HepG2 (cell line): ENCODE results near the gene LMNTD1. TPM values are rescaled to one million over a fixed set of nuclear protein-coding genes. Genes with fewer than 3 reads are reported as not detected.
"Not testable (repeated sequence)": the region's sequence is repeated elsewhere in the genome, so short reads cannot be mapped to it uniquely, and the experiment has no call there.

Experiments used
- ATAC-seq: fragments of 200-7000 bp; cut with Tn5 transposase; 3 replicates; pipeline ENCODE4 v1.9.1; 2020; ENCODE audit warnings: mild to moderate bottlenecking, moderate library complexity
- BruUV-seq: library from RNA; stranded (reverse); fragments of 400-500 nt; replicated peaks from 2 replicates; lab custom pipeline; 2021; lab: Mats Ljungman, UMichigan
- CTCF ChIA-PET: fragments of 300-600 bp; formaldehyde crosslinking; extraction: SDS; loops from one replicate; lab custom pipeline; 2021; ENCODE audit warnings: low total read pairs, inconsistent platforms, low intra/inter-chr PET ratio; lab: Yijun Ruan, JAX
- POLR2A ChIA-PET: fragments of 350-600 bp; sonication (Branson Sonifier 250); formaldehyde crosslinking; loops from one replicate; lab custom pipeline; 2020; ENCODE audit warnings: antibody characterized with exemption, inconsistent platforms; lab: Yijun Ruan, JAX
- DNase-seq: peaks from one replicate; pipeline ENCODE4 v3.0.0-alpha.2; 2015; ENCODE audit warnings: low spot score
- FAIRE-seq: peaks from 3 replicates; lab custom pipeline; 2011; peaks lifted over from hg19 to GRCh38; lab: Jason Lieb, UNC
- H2AFZ ChIP-seq: one replicate; pipeline ENCODE4 v1.6.1; 2011; ENCODE audit warnings: low read length, inconsistent platforms
- H3K27ac ChIP-seq: fragments of 300-600 bp; 3 replicates; pipeline ENCODE4 v1.8.0; 2011; ENCODE audit warnings: mixed run types, mild to moderate bottlenecking, mixed read lengths, low read length, inconsistent platforms; ENCODE audit not compliant: insufficient read depth; ENCODE audit errors: extremely low read length
- H3K27me3 ChIP-seq, 2 experiments: fragments of 200-600 bp in 1 of 2; 2 replicates in 1 of 2; 3 replicates in 1 of 2; pipeline versions ENCODE4 v1.6.0 to v1.8.0; 2011; ENCODE audit warnings: low read length in 2 of 2, mild to moderate bottlenecking in 2 of 2, moderate library complexity in 2 of 2, inconsistent platforms in 1 of 2; ENCODE audit not compliant: insufficient read depth in 2 of 2, control insufficient read depth in 1 of 2
- H3K36me3 ChIP-seq, 2 experiments: fragments of 200-600 bp in 1 of 2; replicated peaks in 1 of 2; 2 replicates in 1 of 2; 3 replicates in 1 of 2; pipeline versions ENCODE4 v1.5.1 to v1.8.0; 2011; ENCODE audit warnings: low read length in 2 of 2, inconsistent platforms in 1 of 2; ENCODE audit not compliant: insufficient read depth in 2 of 2, control insufficient read depth in 1 of 2
- H3K4me1 ChIP-seq: 2 replicates; pipeline ENCODE4 v1.5.1; 2012; ENCODE audit warnings: low read length, inconsistent platforms; ENCODE audit not compliant: insufficient read depth
- H3K4me2 ChIP-seq: 2 replicates; pipeline ENCODE4 v1.6.0; 2011; ENCODE audit warnings: low read depth, low read length, inconsistent platforms
- H3K4me3 ChIP-seq, 3 experiments: fragments of 200-600 bp in 1 of 3; sonication (generic), shearing (Covaris generic) in 1 of 3; replicated peaks in 1 of 3; 2 replicates each; pipeline ENCODE4 v1.5.1; 2011 to 2016; ENCODE audit warnings: low read length in 3 of 3, inconsistent platforms in 2 of 3, low read depth in 2 of 3, mild to moderate bottlenecking in 2 of 3, control low read depth in 1 of 3, mixed read lengths in 1 of 3; ENCODE audit not compliant: insufficient read depth in 1 of 3
- H3K79me2 ChIP-seq: one replicate; pipeline ENCODE4 v1.6.1; 2011; ENCODE audit warnings: low read length, inconsistent platforms; ENCODE audit not compliant: insufficient read depth
- H3K9ac ChIP-seq: 2 replicates; pipeline ENCODE4 v1.6.0; 2011; ENCODE audit warnings: mild to moderate bottlenecking, low read depth, low read length, inconsistent platforms; ENCODE audit not compliant: insufficient read depth
- H3K9me3 ChIP-seq: 2 replicates; pipeline ENCODE4 v1.5.1; 2012; ENCODE audit warnings: mild to moderate bottlenecking, low read length
- H4K20me1 ChIP-seq: 2 replicates; pipeline ENCODE4 v1.6.0; 2011; ENCODE audit warnings: inconsistent platforms, mild to moderate bottlenecking, low read length, moderate library complexity; ENCODE audit not compliant: insufficient read depth
- ARHGAP35 ChIP-seq: sonication (generic); formaldehyde crosslinking; IDR thresholded peaks from 2 replicates; pipeline ENCODE4 v1.9.0; 2022; ENCODE audit warnings: mild to moderate bottlenecking, inconsistent platforms, moderate library complexity, missing genetic modification reagents, borderline replicate concordance
- ARNT ChIP-seq: fragments of 450-650 bp; IDR thresholded peaks from 2 replicates; pipeline ENCODE4 v1.6.1; 2017
- ZSCAN31 ChIP-seq: sonication (generic); formaldehyde crosslinking; IDR thresholded peaks from 2 replicates; pipeline ENCODE4 v1.5.0; 2020; ENCODE audit warnings: low read depth, mild to moderate bottlenecking, missing genetic modification reagents
- WGBS: methylation state at CpG from one replicate; pipeline ENCODE4 v1.1.6; 2017; ENCODE audit warnings: low lambda C conversion rate; 5-methylcytosine and 5-hydroxymethylcytosine counted together
- in situ Hi-C: cut with HindIII; loops from 2 replicates; pipeline ENCODE4 v1.10.0; 2017; ENCODE audit warnings: low pct_unique_long_range_greater_than_20kb; ENCODE audit not compliant: extremely low pct_ligation_motif_present
- intact Hi-C: fragments of 100-400 bp; cut with micrococcal nuclease; formaldehyde crosslinking; loops from one replicate; pipeline ENCODE4 v1.10.0; 2022; ENCODE audit not compliant: unreplicated experiment
- polyA plus RNA-seq, 8 experiments: library from polyadenylated mRNA; depleted of rRNA in 3 of 8; stranded (reverse) in 7 of 8; unstranded in 1 of 8; fragments of >200 nt; fragmentation: Illumina TruSeq in 4 of 8; extraction: Trizol in 4 of 8; gene quantifications; 2 replicates each; pipeline versions ENCODE4 v1.2.1 to v1.2.3, GENCODE V29; 2011 to 2016; ENCODE audit warnings: low read depth in 4 of 8, missing spikeins in 1 of 8, mixed read lengths in 1 of 8; ENCODE audit not compliant: insufficient read depth in 1 of 8
- small RNA-seq, 3 experiments: library from RNA; depleted of rRNA; stranded (forward); fragments of <200 nt; gene quantifications; one replicate each; pipeline ENCODE3, GENCODE V24; 2012; ENCODE audit warnings: low read depth in 2 of 3, low replicate concordance in 1 of 3; ENCODE audit not compliant: insufficient read length in 3 of 3, insufficient read depth in 2 of 3
- total RNA-seq, 5 experiments: library from RNA; depleted of rRNA; stranded (reverse); fragments of >200 nt; fragmentation: Illumina TruSeq; extraction: Trizol; gene quantifications; 2 replicates each; pipeline ENCODE4 v1.2.3, GENCODE V29; 2016; ENCODE audit warnings: low read depth in 1 of 5
- TF ChIP-seq, protein P1 (sequence below): sonication (generic); formaldehyde crosslinking; IDR thresholded peaks from 2 replicates; pipeline ENCODE4 v1.5.0; 2020; ENCODE audit warnings: missing genetic modification reagents

Gene LMNTD1
- total and polyA plus RNA-seq, 2 of the 13 experiments (the other 11 are each of a cell fraction or from before 2014, with no cell fraction given) = not detected

DNA sequence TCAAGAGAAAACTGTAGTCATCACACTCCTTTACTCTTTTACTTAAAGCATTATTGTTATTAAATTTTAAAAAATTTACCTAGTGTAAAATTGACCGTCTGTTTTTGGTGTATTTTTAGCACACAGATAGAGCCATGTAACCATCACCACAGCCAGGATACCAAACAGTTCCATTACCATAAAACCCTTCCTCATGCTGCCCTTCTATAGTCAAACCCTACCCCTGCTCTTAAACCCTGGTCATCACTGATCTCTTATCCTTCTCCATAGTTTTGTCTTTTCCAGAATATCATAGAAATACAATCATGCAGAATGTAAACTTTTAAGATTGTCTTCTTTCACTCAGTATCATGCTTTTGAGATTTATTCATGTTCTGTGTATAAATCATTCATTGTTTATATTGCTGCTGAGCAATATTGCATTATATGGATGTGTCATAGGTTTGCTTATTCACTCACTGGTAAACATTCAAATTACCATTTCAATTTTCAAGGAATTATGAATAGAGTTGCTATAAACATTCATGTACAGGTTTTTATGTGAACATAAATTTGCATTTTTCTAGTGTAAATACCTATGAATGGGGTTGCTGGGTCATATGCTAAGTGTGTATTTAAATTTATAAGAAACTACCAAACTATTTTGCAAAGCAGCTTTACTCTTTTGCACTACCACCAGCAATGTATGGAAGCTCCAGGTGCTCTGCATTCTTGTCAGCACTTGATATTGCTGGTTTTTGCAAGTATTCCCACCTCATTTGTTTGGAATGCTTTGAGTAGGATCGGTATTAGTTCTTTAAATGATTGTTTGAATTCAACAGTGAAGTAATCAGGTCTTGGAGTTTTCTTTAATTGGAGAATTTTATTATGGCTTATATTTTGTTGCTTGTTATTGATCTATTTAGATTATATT is 125.5 kb downstream of the LMNTD1 start (continued):
- TF ChIP-seq, protein P1, sequence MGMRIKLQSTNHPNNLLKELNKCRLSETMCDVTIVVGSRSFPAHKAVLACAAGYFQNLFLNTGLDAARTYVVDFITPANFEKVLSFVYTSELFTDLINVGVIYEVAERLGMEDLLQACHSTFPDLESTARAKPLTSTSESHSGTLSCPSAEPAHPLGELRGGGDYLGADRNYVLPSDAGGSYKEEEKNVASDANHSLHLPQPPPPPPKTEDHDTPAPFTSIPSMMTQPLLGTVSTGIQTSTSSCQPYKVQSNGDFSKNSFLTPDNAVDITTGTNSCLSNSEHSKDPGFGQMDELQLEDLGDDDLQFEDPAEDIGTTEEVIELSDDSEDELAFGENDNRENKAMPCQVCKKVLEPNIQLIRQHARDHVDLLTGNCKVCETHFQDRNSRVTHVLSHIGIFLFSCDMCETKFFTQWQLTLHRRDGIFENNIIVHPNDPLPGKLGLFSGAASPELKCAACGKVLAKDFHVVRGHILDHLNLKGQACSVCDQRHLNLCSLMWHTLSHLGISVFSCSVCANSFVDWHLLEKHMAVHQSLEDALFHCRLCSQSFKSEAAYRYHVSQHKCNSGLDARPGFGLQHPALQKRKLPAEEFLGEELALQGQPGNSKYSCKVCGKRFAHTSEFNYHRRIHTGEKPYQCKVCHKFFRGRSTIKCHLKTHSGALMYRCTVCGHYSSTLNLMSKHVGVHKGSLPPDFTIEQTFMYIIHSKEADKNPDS (CRISPR knock-in tag) = no peak
- TF ChIP-seq ZSCAN31 (CRISPR knock-in tag) = no peak
- no peak for TF ChIP-seq ARNT
- TF ChIP-seq ARHGAP35 (CRISPR knock-in tag) = no peak

DNA sequence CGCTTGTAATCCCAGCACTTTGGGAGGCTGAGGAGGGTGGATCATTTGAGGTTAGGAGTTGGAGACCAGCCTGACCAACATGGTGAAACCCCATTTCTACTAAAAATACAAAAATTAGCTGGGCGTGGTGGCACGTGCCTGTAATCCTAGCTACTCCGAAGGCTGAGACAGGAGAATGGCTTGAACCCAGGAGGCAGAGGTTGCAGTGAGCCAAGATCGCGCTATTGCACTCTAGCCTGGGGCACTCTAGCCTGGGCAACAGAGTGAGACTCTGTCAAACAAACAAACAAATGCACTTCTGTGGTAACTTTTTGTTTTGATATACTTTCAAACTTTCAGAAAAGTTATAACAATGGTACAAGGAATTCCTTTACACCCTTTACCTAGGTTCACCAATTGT is 126.3 kb downstream of the LMNTD1 start:
- in situ Hi-C loops, H3K36me3 ChIP-seq, intact Hi-C loops, H3K9me3 ChIP-seq, H3K4me3 ChIP-seq, H3K4me2 ChIP-seq, H3K4me1 ChIP-seq, ATAC-seq, H4K20me1 ChIP-seq, CTCF ChIA-PET, H3K27ac ChIP-seq, H2AFZ ChIP-seq, BruUV-seq, DNase-seq, H3K9ac ChIP-seq, H3K27me3 ChIP-seq, FAIRE-seq, H3K79me2 ChIP-seq, POLR2A ChIA-PET: not testable (repeated sequence)
- 53% methylated on average over 5 of the region's 6 CpGs for WGBS

Small RNA genes within 50 kb of the gene (small RNA-seq; reads per million reads assigned to genes)
- gene TUBB4BP1 = 0 reads per million in 3 experiments
